Measurements from ENCODE around the gene CCDC158.
"Not testable (repeated sequence)": the region's sequence is repeated elsewhere in the genome, so short reads cannot be mapped to it uniquely, and the experiment has no call there.

Gene CCDC158

DNA sequence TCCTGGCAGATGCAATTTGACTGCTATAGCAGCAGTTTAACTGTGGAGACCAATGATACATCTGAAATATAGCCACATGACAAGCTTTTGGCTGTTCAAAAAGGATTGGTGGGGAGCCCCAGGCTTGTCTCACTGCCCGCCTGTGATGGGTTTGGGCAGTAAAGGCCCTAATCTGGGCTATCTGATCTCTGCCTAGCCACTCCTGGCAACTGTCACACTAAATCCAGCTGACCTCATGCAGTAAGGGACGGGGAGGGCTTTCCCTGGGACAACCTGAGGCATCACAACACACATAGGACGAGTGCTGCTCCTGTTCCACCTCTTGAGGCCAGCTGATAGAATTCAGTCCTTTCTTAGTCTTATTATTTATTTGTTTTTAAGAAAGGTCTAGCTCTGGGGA, 56.2 kb downstream of the CCDC158 start:
- Histone ChIP-seq H3K36me3 (ENCODE audit: control insufficient read depth, insufficient read depth, low read length) (no peaks in the 10 kb centered on the region), H3K4me3 (replicated peaks; ENCODE audit: low read depth, low read length) (no peak overlapping the region), H3K27me3 (replicated peaks; ENCODE audit: control insufficient read depth, insufficient read depth, low read length) (no peaks in the 10 kb centered on the region; the same call in 1 of the 2 replicates)
- TF ChIP-seq CTCF (IDR thresholded peaks at IDR 0.05; ENCODE audit: insufficient read depth, low read length, poor library complexity, severe bottlenecking), result no peak
- no peak for DNase-seq (ENCODE audit: extremely low read depth, insufficient read length)

GRCh38 chr4:76363556-76364290, 57.2 kb downstream of the CCDC158 start:
- H3K4me3 ChIP-seq (replicated peaks; ENCODE audit: low read depth, low read length), result no peak overlapping the region
- TF ChIP-seq CTCF (IDR thresholded peaks at IDR 0.05; ENCODE audit: insufficient read depth, low read length, poor library complexity, severe bottlenecking), result no peak
- H3K27me3 ChIP-seq (replicated peaks; ENCODE audit: control insufficient read depth, insufficient read depth, low read length), result no peaks in the 10 kb centered on the region; the same call in 1 of the 2 replicates
- H3K36me3 ChIP-seq (ENCODE audit: control insufficient read depth, insufficient read depth, low read length), result no peaks in the 10 kb centered on the region
- no peak for DNase-seq (ENCODE audit: extremely low read depth, insufficient read length)

- Histone ChIP-seq H3K36me3 (ENCODE audit: control insufficient read depth, insufficient read depth, low read length) (no peaks in the 10 kb centered on the region), H3K27me3 (replicated peaks; ENCODE audit: control insufficient read depth, insufficient read depth, low read length) (no peaks in the 10 kb centered on the region; the same call in 1 of the 2 replicates), H3K4me3 (replicated peaks; ENCODE audit: low read depth, low read length) (no peak overlapping the region)
- TF ChIP-seq CTCF (IDR thresholded peaks at IDR 0.05; ENCODE audit: insufficient read depth, low read length, poor library complexity, severe bottlenecking), result no peak
- DNase-seq (ENCODE audit: extremely low read depth, insufficient read length), result no peak
Observed at GRCh38 chr4:76361689-76362412, 59.1 kb downstream of the CCDC158 start.

DNA sequence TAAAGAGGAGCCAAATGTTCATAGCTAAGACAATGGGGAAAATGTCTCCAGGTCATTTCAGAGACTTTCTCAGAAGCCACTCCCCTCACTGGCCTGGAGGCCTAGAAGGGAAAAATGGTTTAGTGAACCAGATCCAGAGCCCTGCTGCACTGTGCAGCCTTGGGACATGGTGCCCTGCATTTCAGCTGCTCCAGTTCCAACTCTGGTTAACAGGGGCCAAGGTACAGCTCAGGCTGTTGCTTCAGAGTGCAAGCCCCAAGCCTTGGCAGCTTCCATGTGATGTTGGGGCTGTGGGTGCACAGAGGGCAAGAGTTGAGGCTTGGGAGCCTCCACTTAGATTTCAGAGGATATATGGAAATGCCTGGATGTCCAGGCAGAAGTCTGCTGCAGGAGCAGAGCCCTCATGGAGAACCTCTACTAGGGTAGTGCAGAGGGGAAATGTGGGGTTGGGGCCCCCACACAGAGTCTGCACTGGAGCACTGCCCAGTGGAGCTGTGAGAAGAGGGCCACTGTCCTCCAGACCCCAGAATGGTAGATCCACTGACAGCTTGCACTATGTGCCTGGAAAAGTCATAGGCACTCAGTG, 61.0 kb downstream of the CCDC158 start:
- not testable (repeated sequence) for H3K4me3 ChIP-seq (replicated peaks; ENCODE audit: low read depth, low read length); H3K36me3 ChIP-seq (ENCODE audit: control insufficient read depth, insufficient read depth, low read length); DNase-seq (ENCODE audit: extremely low read depth, insufficient read length); H3K27me3 ChIP-seq (replicated peaks; ENCODE audit: control insufficient read depth, insufficient read depth, low read length)

DNA sequence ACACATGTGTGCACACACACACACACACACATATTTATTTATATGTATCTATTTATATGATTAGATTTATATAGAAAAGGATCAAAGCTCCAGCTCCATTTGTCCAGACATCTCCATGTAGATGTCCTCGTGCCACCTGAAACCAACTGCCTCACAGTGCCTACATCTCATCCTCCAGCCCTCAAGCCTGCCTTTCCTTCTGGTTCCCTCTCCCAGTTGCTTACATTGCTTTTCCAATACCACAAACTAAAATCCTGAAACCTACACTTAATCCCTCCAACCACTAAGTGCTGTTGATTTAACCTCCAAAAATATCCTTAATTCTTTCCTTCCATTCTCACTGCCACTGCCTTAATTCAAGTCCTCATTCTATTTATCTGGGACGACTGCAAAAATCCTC, 63.0 kb downstream of the CCDC158 start:
- DNase-seq (ENCODE audit: extremely low read depth, insufficient read length), result no peak
- Histone ChIP-seq H3K4me3 (replicated peaks; ENCODE audit: low read depth, low read length) (no peak overlapping the region), H3K36me3 (ENCODE audit: control insufficient read depth, insufficient read depth, low read length) (no peaks in the 10 kb centered on the region), H3K27me3 (replicated peaks; ENCODE audit: control insufficient read depth, insufficient read depth, low read length) (no peaks in the 10 kb centered on the region)
- no peak for TF ChIP-seq CTCF (IDR thresholded peaks at IDR 0.05; ENCODE audit: insufficient read depth, low read length, poor library complexity, severe bottlenecking)
